SK-N-SH (cell line): ENCODE results near the gene SPTLC1. TPM values are rescaled to one million over a fixed set of nuclear protein-coding genes. Genes with fewer than 3 reads are reported as not detected.
A peak's percentile ranks its signal among the peaks of the same experiment; 100 is the strongest.

ENCODE experiments used
- CTCF ChIA-PET: fragments of 300-600, 350-600 bp; formaldehyde crosslinking; extraction: SDS; loops from one replicate; lab custom pipeline; 2021; lab: Yijun Ruan, JAX
- POLR2A ChIA-PET: fragments of 350-600 bp; sonication (Branson Sonifier 250); formaldehyde crosslinking; extraction: SDS; loops from one replicate; lab custom pipeline; 2020; ENCODE audit warnings: antibody characterized with exemption, inconsistent platforms; lab: Yijun Ruan, JAX
- DNase-seq: peaks from one replicate; pipeline ENCODE4 v3.0.0; 2012
- H2AFZ ChIP-seq: fragments of 200-600 bp; sonication (generic); 2 replicates; pipeline ENCODE4 v1.8.1; 2016; ENCODE audit warnings: antibody characterized with exemption, mild to moderate bottlenecking, low read depth
- H3F3A ChIP-seq: fragments of 200-600 bp; sonication (generic); replicated peaks from 2 replicates; pipeline ENCODE3; 2016; ENCODE audit warnings: antibody characterized with exemption, mild to moderate bottlenecking; ENCODE audit not compliant: insufficient read depth
- H3K27ac ChIP-seq, 2 experiments: fragments of 200-500 bp in 1 of 2; fragments of 200-600 bp in 1 of 2; sonication (Bioruptor generic) in 1 of 2; sonication (generic), shearing (Covaris generic) in 1 of 2; 2 replicates each; pipeline versions ENCODE4 v1.5.1 to v1.6.1; 2014 to 2016; ENCODE audit warnings: low read depth in 2 of 2, inconsistent platforms in 1 of 2, low read length in 1 of 2, mild to moderate bottlenecking in 1 of 2, mixed read lengths in 1 of 2
- H3K27me3 ChIP-seq: fragments of 200-600 bp; sonication (generic), shearing (Covaris generic); 2 replicates; pipeline ENCODE4 v1.6.1; 2016; ENCODE audit warnings: mixed run types; ENCODE audit not compliant: insufficient read depth
- H3K36me3 ChIP-seq, 2 experiments: fragments of 200-500 bp in 1 of 2; fragments of 200-600 bp in 1 of 2; sonication (Bioruptor generic) in 1 of 2; sonication (generic) in 1 of 2; replicated peaks in 1 of 2; 2 replicates each; pipeline versions ENCODE3 to v1.5.1; 2014 to 2016; ENCODE audit warnings: low read length in 1 of 2, mild to moderate bottlenecking in 1 of 2; ENCODE audit not compliant: insufficient read depth in 2 of 2, control insufficient read depth in 1 of 2
- H3K4me1 ChIP-seq, 2 experiments: fragments of 200-500 bp in 1 of 2; fragments of 200-600 bp in 1 of 2; sonication (Bioruptor generic) in 1 of 2; sonication (generic), shearing (Covaris generic) in 1 of 2; 2 replicates each; pipeline versions ENCODE4 v1.5.1 to v1.6.1; 2014 to 2016; ENCODE audit warnings: low read depth in 1 of 2, low read length in 1 of 2, mixed run types in 1 of 2; ENCODE audit not compliant: insufficient read depth in 2 of 2, control insufficient read depth in 1 of 2
- H3K4me2 ChIP-seq: fragments of 200-600 bp; sonication (generic), shearing (Covaris generic); 2 replicates; pipeline ENCODE4 v1.6.1; 2017; ENCODE audit warnings: mixed run types
- H3K4me3 ChIP-seq, 2 experiments: fragments of 200-500 bp in 1 of 2; fragments of 200-600 bp in 1 of 2; sonication (Bioruptor generic) in 1 of 2; sonication (generic), shearing (Covaris generic) in 1 of 2; 2 replicates each; pipeline versions ENCODE4 v1.5.1 to v1.8.1; 2014 to 2016; ENCODE audit warnings: low read depth in 2 of 2, inconsistent platforms in 1 of 2, low read length in 1 of 2, mild to moderate bottlenecking in 1 of 2, mixed read lengths in 1 of 2, moderate library complexity in 1 of 2
- H3K79me2 ChIP-seq: fragments of 200-600 bp; sonication (generic); 2 replicates; pipeline ENCODE4 v1.8.1; 2017; ENCODE audit warnings: mild to moderate bottlenecking; ENCODE audit not compliant: insufficient read depth
- H3K9ac ChIP-seq: fragments of 200-600 bp; sonication (generic); 2 replicates; pipeline ENCODE4 v1.6.1; 2017; ENCODE audit warnings: mixed run types
- H3K9me2 ChIP-seq: fragments of 200-600 bp; sonication (generic); 2 replicates; pipeline ENCODE4 v1.6.1; 2017; ENCODE audit warnings: mixed run types
- H3K9me3 ChIP-seq: fragments of 200-600 bp; sonication (generic); 2 replicates; pipeline ENCODE4 v1.6.1; 2017; ENCODE audit warnings: mixed run types, mild to moderate bottlenecking, moderate library complexity
- H4K20me1 ChIP-seq: fragments of 200-600 bp; sonication (generic); 2 replicates; pipeline ENCODE4 v1.6.1; 2017; ENCODE audit warnings: mild to moderate bottlenecking, mixed run types; ENCODE audit not compliant: insufficient read depth
- CTCF ChIP-seq: fragments of 200-600 bp; sonication (generic); IDR thresholded peaks from 2 replicates; pipeline ENCODE4 v1.6.1; 2017; ENCODE audit warnings: antibody characterized with exemption, mild to moderate bottlenecking, moderate library complexity
- GABPA ChIP-seq: IDR thresholded peaks from 2 replicates; pipeline ENCODE4 v1.4.0; 2012; ENCODE audit warnings: low read depth, mild to moderate bottlenecking
- MXI1 ChIP-seq: IDR thresholded peaks from 2 replicates; pipeline ENCODE4 v1.6.1; 2012; ENCODE audit warnings: mild to moderate bottlenecking, low read depth, low read length, improper control_type of control experiment
- PBX3 ChIP-seq: IDR thresholded peaks from 2 replicates; pipeline ENCODE4; 2012
- RAD21 ChIP-seq: IDR thresholded peaks from 2 replicates; pipeline ENCODE4 v1.6.1; 2012; ENCODE audit warnings: mild to moderate bottlenecking, low read length
- RCOR1 ChIP-seq: fragments of 150-350 bp; IDR thresholded peaks from 2 replicates; pipeline ENCODE4 v1.6.1; 2017; ENCODE audit warnings: antibody characterized with exemption, low read length
- REST ChIP-seq: IDR thresholded peaks from 2 replicates; pipeline ENCODE4 v1.6.1; 2012; ENCODE audit warnings: mild to moderate bottlenecking, low read depth, low read length, moderate library complexity
- RXRA ChIP-seq: IDR thresholded peaks from 2 replicates; pipeline ENCODE4 v1.4.0; 2012; ENCODE audit warnings: low read depth, mild to moderate bottlenecking, borderline replicate concordance
- SIN3A ChIP-seq: IDR thresholded peaks from 2 replicates; pipeline ENCODE4 v1.6.1; 2012; ENCODE audit warnings: low read depth, mild to moderate bottlenecking, low read length, moderate library complexity, borderline replicate concordance
- SMC3 ChIP-seq: IDR thresholded peaks from 2 replicates; pipeline ENCODE4 v1.6.1; 2012; ENCODE audit warnings: low read depth, low read length, improper control_type of control experiment
- TAF1 ChIP-seq: IDR thresholded peaks from 2 replicates; pipeline ENCODE4 v1.6.1; 2012; ENCODE audit warnings: low read depth, mild to moderate bottlenecking, low read length, moderate library complexity, borderline replicate concordance
- TCF12 ChIP-seq: IDR thresholded peaks from 2 replicates; pipeline ENCODE4 v1.4.0; 2012
- USF1 ChIP-seq: IDR thresholded peaks from 2 replicates; pipeline ENCODE4 v1.4.0; 2012; ENCODE audit warnings: low read depth, borderline replicate concordance
- USF2 ChIP-seq: fragments of 150-350 bp; IDR thresholded peaks from 2 replicates; pipeline ENCODE4 v1.6.1; 2017; ENCODE audit warnings: antibody characterized with exemption, low read length, low read depth, borderline replicate concordance
- YY1 ChIP-seq: IDR thresholded peaks from 2 replicates; pipeline ENCODE4 v1.4.0; 2012; ENCODE audit warnings: low read depth, mild to moderate bottlenecking
- ZBTB33 ChIP-seq: IDR thresholded peaks from 2 replicates; pipeline ENCODE4 v1.4.0; 2012; ENCODE audit warnings: low read depth, borderline replicate concordance
- WGBS: methylation state at CpG from one replicate; pipeline ENCODE4 v1.1.6; 2017; ENCODE audit warnings: low lambda C conversion rate; 5-methylcytosine and 5-hydroxymethylcytosine counted together
- polyA plus RNA-seq, 3 experiments: library from polyadenylated mRNA; depleted of rRNA; stranded (reverse); fragments of >200 nt; gene quantifications; 2 replicates each; pipeline ENCODE4 v1.2.3, GENCODE V29; 2012

The SPTLC1 gene
- polyA plus RNA-seq, 1 of the 3 experiments (the other 2 are of a cell fraction): 53.9 TPM

- WGBS: 40% methylated on average over 1 of the region's 7 CpGs
- DNase-seq: no peak
- Histone ChIP-seq H3K9me3 (no peaks in the 10 kb centered on the region), H3K36me3 (no peaks in the 10 kb centered on the region), H3K27me3 (no peaks in the 10 kb centered on the region), H3F3A (no peaks in the 10 kb centered on the region), H3K79me2 (no peaks in the 10 kb centered on the region), H2AFZ (no peak overlapping the region), H3K4me3 (no peak overlapping the region), H3K9ac (no peak overlapping the region), H3K4me1 (peaks cover under 1 to 16% of the 10 kb centered on the region in 2 experiments; a peak in 2 of 4 replicates), H3K27ac (no peak overlapping the region), H3K9me2 (no peaks in the 10 kb centered on the region), H4K20me1 (no peaks in the 10 kb centered on the region), H3K4me2 (no peak overlapping the region)
- ChIA-PET CTCF (interaction anchor here (0.8 to 2.3 kb wide), 7 partner anchors 40 to 499 kb away, joined by 3 to 14 read pairs (median 5); no protein-coding TSS in a partner anchor), POLR2A (no interaction called here)
- TF ChIP-seq TCF12 (no peak), ZBTB33 (no peak), RXRA (no peak), RCOR1 (no peak), USF1 (no peak), SIN3A (no peak), YY1 (no peak), REST (no peak), GABPA (no peak)
These were observed 20.4 kb upstream of the SPTLC1 start for GRCh38 chr9:92135576-92135975.

GRCh38 chr9:92133949-92134604, 18.9 kb upstream of the SPTLC1 start:
- POLR2A ChIA-PET: no interaction called here
- H3K9me3 ChIP-seq: no peaks in the 10 kb centered on the region
- no peaks in the 10 kb centered on the region for H4K20me1 ChIP-seq
- H3K79me2 ChIP-seq: no peaks in the 10 kb centered on the region
- CTCF ChIA-PET: interaction anchor here (0.6 to 2.3 kb wide), 22 partner anchors 9 to 665 kb away, joined by 3 to 14 read pairs (median 4); no protein-coding TSS in a partner anchor
- 0 out of 4 replicates have a peak overlapping the region, but pooled peaks of 1 of the 2 experiments have one; percentile 28 for H3K27ac ChIP-seq
- peaks cover 0 to 13% of the 10 kb centered on the region in 2 experiments; a peak in 1 of 4 replicates for H3K4me1 ChIP-seq
- H3K9me2 ChIP-seq: no peaks in the 10 kb centered on the region
- peak overlapping the region; percentile 13; the same call in 1 of the 2 replicates for H3K4me2 ChIP-seq
- 63% methylated on average over 4 of the region's 19 CpGs for WGBS
- H3K9ac ChIP-seq: no peak overlapping the region
- DNase-seq: peak; percentile 90
- no peaks in the 10 kb centered on the region for H3F3A ChIP-seq
- H3K4me3 ChIP-seq: peak overlapping the region in 1 of 2 experiments; percentile 8; a peak in 2 of 4 replicates
- H2AFZ ChIP-seq: peak overlapping the region; percentile 70
- H3K36me3 ChIP-seq: no peaks in the 10 kb centered on the region
- no peaks in the 10 kb centered on the region for H3K27me3 ChIP-seq
- TF ChIP-seq CTCF (peak; percentile 85), RAD21 (peak; percentile 76), RXRA (no peak), PBX3 (no peak), SMC3 (peak; percentile 58), USF2 (no peak), TAF1 (0 out of 2 replicates have a peak, but pooled peaks have one; percentile 41), MXI1 (0 out of 2 replicates have a peak, but pooled peaks have one; percentile 32)
